ENCODE results near the gene RMDN2. TPM values are rescaled to one million over a fixed set of nuclear protein-coding genes. Genes with fewer than 3 reads are reported as not detected.

Gene RMDN2
- total RNA-seq, 1 donor from 2014 or later, result 7.0 TPM

GRCh38 chr2:37976411-37976810 is 51.3 kb downstream of the RMDN2 start:
- Mint-ChIP-seq H3K27ac (no peak overlapping the region), H3K36me3 (no peaks in the 10 kb centered on the region), H3K27me3 (peaks cover 4% of the 10 kb centered on the region), H3K4me3 (no peak overlapping the region), H3K4me1 (ENCODE audit: unreplicated experiment) (no peaks in the 10 kb centered on the region), H3K9me3 (no peaks in the 10 kb centered on the region)
- no peak for DNase-seq (ENCODE audit: extremely low spot score, unreplicated experiment)
- no peak for TF ChIP-seq CTCF (conservative IDR thresholded peaks at IDR 0.05)

DNA sequence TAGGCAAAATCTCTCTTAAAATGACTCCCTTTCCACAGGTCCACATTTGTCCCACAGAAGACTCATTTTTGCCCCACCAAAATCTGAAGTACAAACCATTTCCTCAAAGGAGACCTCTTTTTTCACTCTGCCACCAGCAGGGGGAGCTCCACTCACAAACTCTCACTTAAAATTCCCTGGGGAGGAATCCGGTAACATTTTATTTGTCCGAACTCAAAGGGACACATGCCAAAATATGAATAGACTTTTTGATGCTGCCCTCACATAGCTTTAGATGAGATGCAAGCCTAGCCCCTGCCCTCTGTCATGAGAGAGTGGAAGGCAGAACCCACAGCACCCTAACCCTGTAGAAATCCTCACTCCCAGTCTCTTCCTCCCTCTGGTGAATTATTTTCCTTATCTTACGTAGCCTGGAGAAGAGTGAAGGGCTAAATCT is 57.1 kb downstream of the RMDN2 start:
- TF ChIP-seq CTCF (conservative IDR thresholded peaks at IDR 0.05), result peak; percentile 96
- peak overlapping the region; percentile 20 for H3K4me3 Mint-ChIP-seq
- peaks cover 3% of the 10 kb centered on the region for H3K9me3 Mint-ChIP-seq
- H3K36me3 Mint-ChIP-seq, result peaks cover 3% of the 10 kb centered on the region
- H3K27ac Mint-ChIP-seq, result no peak overlapping the region
- no peak for DNase-seq (ENCODE audit: extremely low spot score, unreplicated experiment)
- no peaks in the 10 kb centered on the region for H3K27me3 Mint-ChIP-seq
- peaks cover 6% of the 10 kb centered on the region for H3K4me1 Mint-ChIP-seq (ENCODE audit: unreplicated experiment)

DNA sequence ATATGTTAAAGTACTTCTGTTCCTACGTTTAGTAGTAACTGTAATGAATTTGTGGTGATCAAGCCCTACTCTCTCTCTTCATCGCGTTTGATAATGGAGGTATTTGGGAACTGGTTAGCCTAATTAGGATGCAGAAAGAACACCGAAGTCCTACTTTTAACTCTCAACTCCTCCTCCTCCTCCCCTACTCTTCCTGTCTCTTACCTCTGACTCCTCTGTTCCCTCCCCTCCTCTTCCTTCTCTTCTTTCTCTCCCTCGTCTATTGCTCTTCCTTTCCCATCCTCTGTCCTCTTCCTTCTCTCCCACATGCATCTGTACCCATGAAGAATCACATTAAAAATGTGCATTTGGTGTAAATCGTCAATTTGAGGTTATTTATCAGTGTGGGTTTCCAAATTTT is 57.8 kb downstream of the RMDN2 start:
- Mint-ChIP-seq H3K4me1 (ENCODE audit: unreplicated experiment) (peaks cover 6% of the 10 kb centered on the region), H3K27ac (no peak overlapping the region), H3K27me3 (no peaks in the 10 kb centered on the region), H3K9me3 (peaks cover 6% of the 10 kb centered on the region), H3K36me3 (peaks cover 6% of the 10 kb centered on the region), H3K4me3 (no peak overlapping the region)
- no peak for DNase-seq (ENCODE audit: extremely low spot score, unreplicated experiment)
- TF ChIP-seq CTCF (conservative IDR thresholded peaks at IDR 0.05), result no peak

DNA sequence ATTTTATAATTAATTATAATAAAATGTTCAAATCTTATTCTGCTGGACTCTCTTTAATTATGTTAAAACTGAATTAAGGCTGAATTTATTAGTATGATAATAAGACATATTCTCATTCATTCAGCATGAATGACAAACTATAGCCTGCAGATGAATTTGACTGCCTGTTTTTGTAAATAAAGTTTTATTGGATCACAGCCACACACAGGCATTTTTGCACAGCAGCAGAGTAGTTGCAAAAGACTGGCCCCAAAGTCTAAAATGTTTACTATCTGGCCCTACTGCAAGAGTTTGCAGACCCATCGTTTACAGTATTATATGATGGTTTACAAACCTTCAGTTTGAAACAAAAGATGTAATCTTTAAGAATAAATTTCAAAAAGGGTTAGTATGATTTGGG is 58.6 kb downstream of the RMDN2 start:
- no peak for TF ChIP-seq CTCF (conservative IDR thresholded peaks at IDR 0.05)
- H3K27me3 Mint-ChIP-seq, result no peaks in the 10 kb centered on the region
- H3K4me1 Mint-ChIP-seq (ENCODE audit: unreplicated experiment), result peaks cover 6% of the 10 kb centered on the region
- DNase-seq (ENCODE audit: extremely low spot score, unreplicated experiment), result no peak
- H3K4me3 Mint-ChIP-seq, result no peak overlapping the region
- peaks cover 6% of the 10 kb centered on the region for H3K9me3 Mint-ChIP-seq
- no peak overlapping the region for H3K27ac Mint-ChIP-seq
- peaks cover 9% of the 10 kb centered on the region for H3K36me3 Mint-ChIP-seq

- peaks cover 6% of the 10 kb centered on the region for H3K9me3 Mint-ChIP-seq
- H3K4me3 Mint-ChIP-seq, result no peak overlapping the region
- H3K27me3 Mint-ChIP-seq, result no peaks in the 10 kb centered on the region
- TF ChIP-seq CTCF (conservative IDR thresholded peaks at IDR 0.05), result no peak
- H3K36me3 Mint-ChIP-seq, result peaks cover 9% of the 10 kb centered on the region
- no peak overlapping the region for H3K27ac Mint-ChIP-seq
- no peak for DNase-seq (ENCODE audit: extremely low spot score, unreplicated experiment)
- peaks cover 6% of the 10 kb centered on the region for H3K4me1 Mint-ChIP-seq (ENCODE audit: unreplicated experiment)
Measured at GRCh38 chr2:37984176-37984575, 59.1 kb downstream of the RMDN2 start.

GRCh38 chr2:37984589-37984988 is 59.5 kb downstream of the RMDN2 start:
- Mint-ChIP-seq H3K36me3 (peaks cover 9% of the 10 kb centered on the region), H3K4me1 (ENCODE audit: unreplicated experiment) (peaks cover 6% of the 10 kb centered on the region), H3K9me3 (peaks cover 6% of the 10 kb centered on the region), H3K27me3 (no peaks in the 10 kb centered on the region), H3K4me3 (no peak overlapping the region), H3K27ac (no peak overlapping the region)
- DNase-seq (ENCODE audit: extremely low spot score, unreplicated experiment), result no peak
- peak; percentile 51 for TF ChIP-seq CTCF (conservative IDR thresholded peaks at IDR 0.05)

All from type B pancreatic cell (in vitro differentiated cells).